Measurements from ENCODE around the gene MTCL1. TPM values are rescaled to one million over a fixed set of nuclear protein-coding genes. Genes with fewer than 3 reads are reported as not detected.
A peak's percentile ranks its signal among the peaks of the same experiment; 100 is the strongest.

Gene MTCL1
- total RNA-seq: 3.9 and 7.7 TPM in 2 replicates

DNA sequence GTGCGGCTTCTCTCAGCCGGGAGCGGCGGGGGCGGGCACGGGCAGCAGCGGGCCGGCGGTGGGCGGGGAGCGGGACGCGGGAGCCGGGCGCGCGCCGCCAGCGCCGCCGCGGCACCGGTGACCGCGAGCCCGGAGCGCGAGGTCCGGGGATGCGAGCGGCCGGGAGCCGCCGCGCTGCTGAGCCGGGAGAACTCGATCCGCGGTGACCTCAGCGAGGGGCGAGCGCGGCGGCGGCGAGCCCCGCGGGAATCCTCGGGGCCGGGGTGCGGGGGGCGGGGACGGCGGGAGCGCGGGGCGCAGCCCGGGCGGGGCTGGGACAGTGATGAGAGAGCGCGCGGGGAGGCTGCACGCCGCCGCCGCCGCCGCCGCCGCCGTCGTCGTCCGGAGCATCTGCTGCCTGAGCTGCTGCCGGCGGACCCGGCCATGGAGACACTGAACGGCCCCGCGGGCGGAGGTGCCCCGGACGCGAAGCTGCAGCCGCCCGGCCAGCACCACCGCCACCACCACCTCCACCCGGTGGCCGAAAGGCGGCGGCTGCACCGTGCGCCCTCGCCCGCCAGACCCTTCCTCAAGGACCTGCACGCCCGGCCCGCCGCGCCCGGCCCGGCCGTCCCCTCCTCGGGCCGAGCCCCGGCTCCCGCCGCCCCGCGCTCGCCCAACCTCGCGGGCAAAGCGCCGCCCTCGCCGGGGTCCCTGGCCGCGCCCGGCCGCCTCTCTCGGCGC, at the start of gene MTCL1:
MTCL1 (plus strand) TSS at position 319 of the 723 bp plus-strand sequence; CDS start at position 424, 105 bp downstream.
- DNase-seq (ENCODE audit: low read depth in 2 of 2): peak; percentile 55 to 73

DNA sequence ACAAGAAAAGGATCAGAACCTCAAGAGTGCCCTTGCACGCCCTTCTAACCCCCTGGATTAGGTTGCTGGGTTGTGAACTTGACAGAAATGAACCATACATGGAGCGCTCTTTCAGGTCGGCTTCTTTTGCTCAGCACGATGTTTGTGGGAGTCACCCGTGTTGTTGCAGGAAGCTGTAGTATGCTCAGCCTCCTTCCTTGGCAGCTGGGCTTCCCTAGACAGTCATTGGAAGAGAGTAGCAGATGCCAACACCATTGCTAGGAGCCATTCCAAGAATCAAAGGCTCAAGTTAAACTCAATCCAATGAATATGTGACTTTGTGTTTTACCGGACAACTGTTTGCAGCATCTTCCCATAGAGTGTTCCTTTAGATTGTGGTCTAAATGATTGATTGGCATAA, 49.1 kb upstream of the MTCL1 start:
- DNase-seq (ENCODE audit: low read depth in 2 of 2): peak in 1 of 2 donors; percentile 46

DNA sequence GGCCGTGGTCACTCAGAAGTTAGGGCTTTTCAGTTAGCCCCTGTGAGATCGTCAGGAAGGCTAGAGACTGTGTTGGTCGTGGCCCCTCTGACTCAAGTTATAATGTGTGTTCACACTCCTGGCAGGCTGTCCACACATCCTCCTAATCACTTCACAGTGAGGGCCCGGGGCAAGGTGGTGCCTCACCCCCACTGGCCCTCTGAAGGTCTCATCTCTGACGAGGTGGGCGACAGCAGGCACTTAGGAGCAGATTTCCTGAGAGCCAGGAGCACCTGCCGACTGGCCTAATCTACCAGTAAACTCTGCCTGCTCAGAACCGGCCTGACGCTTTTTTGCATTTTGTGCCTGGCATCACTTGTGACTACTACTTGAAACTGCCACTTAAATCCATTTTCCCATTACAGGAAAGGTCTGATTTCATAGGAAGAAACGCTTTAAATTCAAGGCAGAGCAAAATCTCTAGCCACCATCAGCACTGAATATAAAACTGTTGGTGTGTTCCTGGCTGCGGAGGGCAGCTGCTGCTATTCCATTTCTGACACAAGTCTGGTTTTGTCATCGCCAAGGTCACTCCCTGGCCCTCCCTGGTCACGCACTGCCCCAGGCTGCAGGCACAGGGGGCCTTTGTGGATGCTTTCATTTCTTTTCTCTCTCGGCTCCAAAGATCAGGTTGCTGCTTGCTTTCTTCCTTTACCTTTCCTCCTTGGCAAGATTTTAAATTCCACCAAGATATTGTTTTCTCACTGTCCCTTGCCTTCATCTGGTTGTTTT, 48.1 kb upstream of the MTCL1 start:
- no peak for DNase-seq (ENCODE audit: low read depth in 2 of 2)

DNA sequence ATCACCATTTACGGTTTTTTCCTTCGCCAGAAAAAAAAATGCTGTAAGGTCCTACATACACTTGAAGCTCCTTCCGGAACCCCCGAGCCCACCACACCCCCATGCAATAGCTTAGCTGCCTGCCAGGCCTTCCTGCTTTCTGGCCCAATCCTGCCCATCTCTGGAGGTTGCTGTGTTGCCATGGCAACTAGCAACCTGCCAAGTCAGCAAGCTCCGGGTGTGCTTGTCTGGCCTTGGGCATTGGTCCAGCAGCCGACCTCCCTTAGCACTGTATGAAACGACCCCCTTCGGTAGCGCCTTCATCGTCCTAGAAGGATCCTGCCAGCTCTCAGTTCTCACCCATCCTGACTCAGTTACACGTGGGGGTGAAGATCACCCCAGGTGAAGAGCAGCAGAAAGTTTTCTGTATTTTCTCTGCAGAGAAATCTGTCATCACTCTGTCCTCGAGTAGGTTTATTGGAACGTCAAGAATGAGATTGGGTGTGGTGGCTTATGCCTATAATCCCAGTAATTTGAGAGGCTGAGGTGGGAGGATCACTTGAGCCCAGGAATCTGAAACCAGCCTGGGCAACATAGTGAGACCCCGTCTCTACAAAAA, 47.4 kb upstream of the MTCL1 start:
- DNase-seq (ENCODE audit: low read depth in 2 of 2): peak in 1 of 2 donors; percentile 23

DNA sequence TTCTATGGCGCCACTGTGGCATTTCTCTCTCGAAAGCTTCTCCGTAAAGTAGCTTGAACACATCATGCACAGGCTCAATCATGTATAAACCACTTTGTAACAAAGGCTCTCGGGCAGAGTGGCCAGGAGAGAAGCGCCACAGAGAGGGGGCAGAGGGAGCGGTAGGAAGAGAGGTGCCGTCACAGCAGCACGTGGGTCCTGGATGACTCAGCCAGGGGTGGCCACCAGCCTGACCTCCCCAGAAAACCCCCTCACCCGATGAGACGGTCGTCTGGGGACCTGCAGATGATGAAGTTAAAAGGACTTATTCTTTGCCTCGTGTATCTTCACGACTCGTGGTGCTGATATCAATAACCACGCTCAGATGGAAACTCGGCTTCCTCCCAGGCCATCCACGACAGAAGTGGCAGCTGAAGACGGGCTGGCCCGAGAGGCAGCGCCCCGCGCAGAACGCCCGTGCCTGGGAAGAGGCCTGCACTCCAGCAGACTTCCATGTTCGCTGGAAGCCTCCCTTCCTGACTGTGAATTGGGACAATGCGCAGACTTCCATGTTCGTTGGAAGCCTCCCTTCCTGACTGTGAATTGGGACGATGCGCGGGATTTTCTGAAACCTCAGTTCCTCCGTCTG, 46.4 kb upstream of the MTCL1 start:
- DNase-seq (ENCODE audit: low read depth in 2 of 2): no peak

DNA sequence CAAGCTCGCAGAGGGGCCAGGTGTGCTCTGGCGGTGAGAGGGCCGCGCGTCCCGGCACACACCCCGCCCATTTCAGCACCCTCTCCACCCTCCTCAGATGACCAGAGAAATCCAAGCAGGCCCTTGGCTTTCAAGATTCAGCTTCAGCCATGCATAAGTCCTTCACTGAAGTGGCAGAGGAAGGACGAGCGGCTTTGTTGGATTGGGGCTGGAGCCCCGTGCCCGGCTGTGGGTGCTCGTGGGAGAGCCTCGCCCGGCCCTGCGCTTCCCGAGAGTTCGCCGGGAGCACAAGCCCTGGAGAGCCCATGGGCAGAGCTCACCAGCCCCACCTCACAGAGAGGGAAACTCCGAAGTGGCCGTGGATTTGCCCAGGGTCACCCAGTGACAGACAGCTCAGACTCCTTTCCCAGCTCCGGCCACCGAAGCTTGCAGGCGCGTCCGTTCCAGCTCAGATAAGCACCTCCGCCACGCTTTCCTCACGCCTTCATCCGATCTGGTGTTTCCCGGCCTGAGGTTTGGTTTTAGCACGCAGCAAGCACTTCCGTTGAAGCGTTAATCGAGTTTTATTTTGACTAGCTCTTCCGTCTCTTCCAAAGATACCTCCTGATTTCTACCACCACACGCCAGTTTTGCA, 45.6 kb upstream of the MTCL1 start:
- peak in 1 of 2 donors; percentile 21 for DNase-seq (ENCODE audit: low read depth in 2 of 2)

DNA sequence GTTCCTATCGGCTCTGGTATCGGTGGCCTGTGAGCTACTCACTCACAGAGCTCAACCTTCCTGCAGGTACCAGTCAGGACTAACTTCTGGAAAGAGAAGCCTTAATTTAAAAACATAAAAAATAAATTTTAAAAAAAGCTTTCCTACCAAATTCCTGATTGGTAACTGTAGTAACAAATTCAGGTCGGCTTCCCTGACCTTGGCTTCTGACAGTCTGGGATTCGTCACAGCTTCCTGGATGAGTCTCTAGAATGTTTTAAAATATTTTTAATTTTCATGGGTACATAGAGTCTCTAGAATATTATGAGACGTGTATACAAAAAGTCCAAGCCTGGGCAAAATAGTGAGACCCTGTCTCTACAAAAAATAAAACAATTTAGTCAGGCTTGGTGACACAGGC, 45.0 kb upstream of the MTCL1 start:
- DNase-seq (ENCODE audit: low read depth in 2 of 2): peak; percentile 11 to 57

DNA sequence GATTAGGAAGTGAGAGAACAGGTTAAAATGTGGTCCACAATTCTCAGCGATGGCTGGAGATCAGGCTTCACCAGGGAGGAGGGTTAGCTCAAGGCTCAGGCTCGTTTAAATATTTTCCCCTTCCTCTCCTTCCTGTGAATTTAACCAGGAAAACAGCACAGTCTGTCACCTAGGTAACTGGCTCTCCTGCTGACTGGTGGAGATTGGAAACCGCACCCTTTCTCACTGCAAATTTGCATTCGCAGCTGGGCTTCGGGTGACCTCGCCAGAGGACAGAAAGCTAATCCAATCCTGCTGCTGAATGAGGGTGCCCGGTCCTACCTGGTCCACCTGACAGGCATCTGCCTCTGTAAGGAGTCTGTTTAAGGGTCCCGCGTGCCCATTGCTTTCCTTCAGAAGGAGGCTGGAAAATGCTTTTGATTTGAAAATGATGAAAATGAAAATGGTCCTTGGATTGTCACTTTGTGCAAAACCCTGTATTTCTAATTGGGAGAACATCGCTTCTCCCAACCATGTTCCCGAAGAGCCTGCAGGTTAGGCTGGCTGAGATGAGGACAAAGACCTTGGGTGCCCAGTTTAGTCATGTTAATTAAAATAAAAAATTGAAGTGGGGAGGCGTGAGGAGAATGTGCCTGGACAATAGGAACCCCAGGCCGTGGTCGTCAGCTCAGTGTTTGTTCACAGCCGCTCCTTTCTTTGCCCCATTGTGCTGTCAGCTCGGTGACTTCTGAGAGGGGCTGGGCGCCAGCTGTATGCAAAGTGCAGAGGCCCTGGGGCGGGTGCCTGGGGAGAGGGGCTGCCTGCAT, 43.4 kb upstream of the MTCL1 start:
- peak; percentile 84 for DNase-seq (ENCODE audit: low read depth in 2 of 2)

DNA sequence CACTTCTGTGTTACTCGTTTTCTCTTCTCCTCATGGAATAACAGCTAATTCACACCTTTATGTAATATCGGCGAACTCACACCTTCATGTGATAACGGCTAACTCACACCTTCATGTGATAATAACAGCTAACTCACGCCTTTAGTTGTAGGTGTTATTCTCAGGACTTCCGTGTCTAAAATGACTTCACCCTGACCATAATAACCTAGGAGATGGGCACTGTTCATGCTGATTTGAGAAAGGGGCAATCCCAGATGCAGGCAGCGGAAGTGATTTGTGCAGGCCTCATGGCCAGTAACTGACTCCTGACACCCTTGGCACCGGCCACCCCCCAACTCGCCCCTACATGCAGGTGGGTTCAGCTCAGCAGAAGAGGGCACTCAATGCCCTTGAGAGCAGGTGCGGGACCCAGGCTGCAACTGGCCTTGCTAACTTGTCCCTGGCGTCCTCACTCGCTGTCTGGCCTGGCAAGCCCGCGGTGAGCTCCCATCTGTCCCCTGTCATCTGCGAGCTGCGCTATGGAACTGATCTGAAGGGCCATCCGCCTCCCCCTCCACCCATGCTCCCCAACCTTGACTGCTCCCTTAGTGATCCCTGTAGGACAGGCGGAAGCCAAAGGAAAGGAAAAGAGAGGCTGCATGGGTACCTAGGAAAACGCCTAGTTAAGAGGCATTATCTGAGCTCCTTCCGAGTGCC, 42.6 kb upstream of the MTCL1 start:
- DNase-seq (ENCODE audit: low read depth in 2 of 2): no peak

DNA sequence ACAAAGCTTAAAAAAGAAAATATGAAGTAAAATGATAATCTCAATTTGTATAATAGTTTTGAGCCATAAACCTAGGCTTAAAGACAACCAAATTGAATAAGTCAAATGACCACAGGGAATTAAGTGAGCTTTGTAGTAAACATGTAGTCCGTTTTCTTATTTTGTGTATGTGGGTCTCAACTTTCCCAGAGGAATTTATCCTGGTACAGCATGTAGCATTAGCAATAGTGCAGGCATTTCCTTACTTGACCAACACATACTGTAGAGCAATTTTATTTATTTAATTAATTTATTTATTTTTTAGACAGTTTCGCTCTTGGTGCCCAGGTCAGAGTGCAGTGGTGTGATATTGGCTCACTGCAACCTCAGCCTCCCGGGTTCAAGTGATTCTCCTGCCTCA, 37.5 kb upstream of the MTCL1 start:
- peak in 1 of 2 donors; percentile 63 for DNase-seq (ENCODE audit: low read depth in 2 of 2)

DNA sequence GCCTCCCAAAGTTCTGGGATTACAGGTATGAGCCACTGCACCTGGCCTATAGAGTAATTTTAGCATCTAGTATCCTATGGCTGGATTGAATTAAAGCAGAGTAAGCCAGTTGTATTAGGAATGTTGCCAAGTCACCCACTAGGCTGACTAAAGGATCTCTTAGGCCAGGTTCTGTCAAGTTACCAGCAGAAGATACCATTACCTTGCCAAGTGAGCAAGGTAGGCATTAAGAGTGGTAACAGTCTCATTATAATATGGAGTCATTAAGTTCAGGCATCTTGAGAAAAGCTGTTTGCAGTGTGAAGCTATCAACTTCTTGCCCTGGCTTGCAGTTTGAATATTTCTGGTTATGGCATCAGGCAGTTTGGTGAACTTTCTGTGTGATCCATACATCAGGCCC, 37.0 kb upstream of the MTCL1 start:
- no peak for DNase-seq (ENCODE audit: low read depth in 2 of 2)

DNA sequence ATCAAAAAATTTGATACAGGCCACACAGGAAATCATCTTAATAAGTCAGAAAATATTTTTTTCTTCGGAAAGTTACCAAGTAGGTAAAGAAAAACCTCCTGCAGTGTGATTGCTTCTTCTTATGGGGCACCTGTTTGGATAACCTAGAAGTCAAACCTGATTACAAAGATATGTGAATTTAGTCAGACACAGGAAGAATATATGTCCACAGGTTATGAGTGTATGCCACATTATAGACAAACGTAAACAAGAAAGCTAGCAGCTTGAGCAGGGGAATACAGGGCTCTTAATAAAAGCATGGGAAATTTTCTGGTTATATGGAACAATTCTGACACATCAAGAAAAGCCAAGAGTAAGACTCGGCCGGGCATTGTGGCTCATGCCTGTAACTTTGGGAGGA, 35.8 kb upstream of the MTCL1 start:
- DNase-seq (ENCODE audit: low read depth in 2 of 2): no peak

DNA sequence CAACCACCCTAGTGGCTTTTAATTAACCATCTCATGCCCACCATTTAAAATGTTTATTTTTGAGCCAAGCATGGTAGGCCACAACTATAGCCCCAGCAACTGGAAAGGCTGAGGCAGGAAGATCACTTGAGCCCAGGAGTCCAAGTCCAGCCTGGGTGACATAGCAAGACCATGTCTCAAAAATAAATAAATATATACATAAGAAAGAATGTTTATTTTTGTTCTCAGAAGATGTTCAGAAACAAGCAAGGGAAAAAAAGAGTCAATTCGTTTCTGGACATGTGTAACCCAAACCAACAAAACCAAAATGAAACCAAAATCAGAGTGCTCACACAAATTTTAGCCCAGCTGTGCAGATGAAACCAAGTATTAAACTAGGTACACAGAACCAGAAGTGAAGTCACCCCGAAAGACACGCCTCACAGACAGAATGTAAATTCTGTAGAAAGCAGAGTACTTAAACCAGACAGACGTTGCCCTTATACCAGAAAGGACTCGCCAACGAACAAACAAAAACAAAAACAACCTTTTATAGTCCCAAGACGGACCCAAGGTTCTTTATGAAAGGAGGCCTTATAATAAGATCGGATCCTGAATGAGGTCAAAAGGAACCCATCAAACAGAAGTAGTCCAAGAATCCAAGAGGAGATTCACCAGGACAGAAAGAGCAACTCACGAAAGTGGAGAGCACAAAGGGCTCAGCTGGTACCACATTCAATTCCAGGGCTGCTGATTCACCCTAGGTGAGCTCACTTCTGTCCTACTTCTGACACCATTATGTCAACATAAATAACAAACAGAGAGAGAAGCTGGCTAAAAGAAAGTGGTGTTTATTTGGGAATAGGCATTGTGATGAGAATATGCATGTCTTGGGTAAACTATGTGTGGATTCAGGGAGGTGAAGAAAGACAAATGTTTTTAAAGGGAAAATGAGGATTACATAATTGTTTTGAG, 31.8 kb upstream of the MTCL1 start:
- DNase-seq (ENCODE audit: low read depth in 2 of 2): no peak

DNA sequence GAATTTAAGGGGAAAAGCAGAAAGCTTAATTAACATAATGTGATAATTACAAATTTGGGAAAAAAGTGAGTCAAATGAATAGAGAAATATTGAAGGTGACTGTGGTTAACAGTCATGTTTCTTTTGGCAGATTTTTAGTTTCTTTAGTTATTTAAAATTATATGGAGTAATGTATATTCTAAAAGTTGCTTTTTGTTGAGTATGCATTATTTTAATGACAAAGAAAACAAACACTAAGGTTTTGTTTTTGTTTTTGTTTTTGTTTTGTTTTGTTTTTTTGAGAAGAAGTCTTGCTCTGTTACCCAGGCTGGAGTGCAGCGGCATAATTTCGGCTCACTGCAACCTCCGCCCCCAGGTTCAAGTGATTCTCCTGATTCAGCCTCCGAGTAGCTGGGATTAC, 30.3 kb upstream of the MTCL1 start:
- no peak for DNase-seq (ENCODE audit: low read depth in 2 of 2)

DNA sequence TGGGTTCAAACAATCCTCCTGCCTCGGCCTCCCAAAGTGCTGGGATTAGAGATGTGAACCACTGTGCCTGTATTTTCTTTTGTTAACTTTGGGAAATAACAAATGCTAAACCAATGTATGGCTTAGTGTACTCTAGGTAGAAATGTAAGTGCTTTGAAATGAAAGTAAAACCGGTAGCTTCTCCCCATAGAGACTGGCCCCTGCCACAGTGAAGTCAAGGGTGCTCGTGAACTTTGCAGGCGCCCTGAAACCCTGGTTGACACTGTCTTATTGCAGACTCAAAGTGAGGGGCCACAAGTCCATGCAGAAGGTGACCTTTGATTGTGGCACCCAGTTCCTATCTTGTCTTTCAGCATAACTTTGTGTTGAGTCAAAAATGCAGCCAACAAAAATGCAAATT, 24.2 kb upstream of the MTCL1 start:
- no peak for DNase-seq (ENCODE audit: low read depth in 2 of 2)

DNA sequence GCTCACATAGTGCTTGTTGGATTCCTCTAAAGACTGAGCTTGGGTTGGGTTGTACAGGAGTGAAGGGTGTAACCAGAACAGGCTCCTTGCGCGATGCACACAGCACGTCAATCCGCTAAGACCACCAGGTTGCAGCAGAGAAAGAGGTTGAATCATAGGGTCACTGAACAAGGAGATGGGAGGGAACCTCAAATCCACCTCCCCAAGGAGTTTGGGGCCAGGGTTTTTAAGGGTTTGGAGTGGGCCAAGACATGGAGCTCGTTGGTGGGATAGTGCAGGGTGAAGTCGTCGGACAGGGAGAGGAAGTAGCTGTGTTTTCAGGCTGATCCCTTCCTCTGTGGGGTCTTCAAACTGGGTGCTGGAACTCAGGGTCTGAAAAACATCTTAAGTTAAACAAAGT, 20.8 kb upstream of the MTCL1 start:
- DNase-seq (ENCODE audit: low read depth in 2 of 2): no peak

DNA sequence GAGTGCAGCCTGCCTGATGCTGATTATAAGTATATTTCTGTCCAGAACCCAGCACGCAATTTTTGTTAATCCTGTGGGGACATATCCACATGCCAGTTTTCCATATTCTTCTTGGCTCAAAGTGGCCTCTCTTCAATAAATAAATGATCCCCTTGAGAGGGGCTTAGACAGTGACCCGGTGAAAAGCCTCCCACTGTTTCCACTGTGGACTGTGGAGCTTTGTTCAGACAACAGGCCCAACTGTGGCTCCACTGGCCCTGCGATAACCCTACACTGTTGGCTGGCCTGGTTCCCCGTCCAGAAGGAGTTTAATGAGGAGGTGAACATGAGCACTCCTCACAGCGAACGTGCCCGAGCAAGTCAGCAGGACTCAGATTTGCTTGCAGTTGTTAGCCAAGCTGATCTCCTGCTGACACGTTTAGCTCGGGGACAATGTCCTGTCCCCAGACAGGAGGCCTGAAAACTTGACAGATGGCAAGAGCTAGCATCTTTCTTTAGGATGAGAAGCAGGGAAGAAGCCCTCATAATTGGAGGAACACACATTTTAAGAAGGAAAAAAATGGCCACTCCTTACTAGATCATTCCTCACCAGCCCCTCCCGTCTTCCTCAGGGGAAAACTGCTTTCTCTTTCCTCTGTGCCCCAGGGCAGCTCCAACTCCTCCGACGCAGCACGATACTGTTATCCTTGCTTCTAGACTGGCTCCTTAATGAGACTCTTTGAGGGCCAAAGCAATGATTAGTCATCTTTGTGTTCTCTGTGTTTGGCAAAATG, 20.0 kb upstream of the MTCL1 start:
- DNase-seq (ENCODE audit: low read depth in 2 of 2): no peak

DNA sequence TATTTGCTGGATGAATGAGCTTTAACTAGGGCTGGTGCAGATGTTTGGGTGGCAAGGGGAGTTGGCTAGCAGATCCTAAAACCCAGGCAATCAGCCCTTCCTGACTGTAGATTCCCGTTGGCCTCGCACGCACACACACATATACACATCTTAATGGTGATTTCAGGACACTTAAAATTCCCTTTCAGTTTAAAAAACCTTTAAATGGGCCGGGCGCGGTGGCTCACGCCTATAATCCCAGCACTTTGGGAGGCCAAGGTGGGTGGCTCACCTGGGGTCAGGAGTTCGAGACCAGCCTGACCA, 19.5 kb upstream of the MTCL1 start:
- DNase-seq (ENCODE audit: low read depth in 2 of 2): no peak
